GM12878 (cell line): Measurements from ENCODE around the gene STK40. TPM values are rescaled to one million over a fixed set of nuclear protein-coding genes. Genes with fewer than 3 reads are reported as not detected.

ENCODE experiments used
- ATF3 ChIP-seq: IDR thresholded peaks from 2 replicates; pipeline ENCODE4 v1.6.1; 2011; ENCODE audit warnings: low read depth, mild to moderate bottlenecking, low read length, moderate library complexity, borderline replicate concordance; ENCODE audit errors: extremely low read depth
- DPF2 ChIP-seq: fragments of 450-650 bp; IDR thresholded peaks from 2 replicates; pipeline ENCODE4 v1.6.1; 2017; ENCODE audit warnings: mild to moderate bottlenecking
- ETV6 ChIP-seq, 2 experiments: fragments of 450-650 bp in 1 of 2; IDR thresholded peaks in 1 of 2; conservative IDR thresholded peaks in 1 of 2; 2 replicates each; pipeline ENCODE4 v1.6.1; 2014; ENCODE audit warnings: antibody characterized with exemption in 1 of 2, borderline replicate concordance in 1 of 2, low read depth in 1 of 2, mild to moderate bottlenecking in 1 of 2, moderate library complexity in 1 of 2
- EZH2 ChIP-seq: IDR thresholded peaks from 2 replicates; pipeline ENCODE4 v1.6.1; 2012; ENCODE audit warnings: low read depth, mild to moderate bottlenecking, control low read depth, inconsistent platforms, low read length, borderline replicate concordance; ENCODE audit not compliant: control insufficient read depth
- FOXM1 ChIP-seq: IDR thresholded peaks from 2 replicates; pipeline ENCODE4 v1.6.1; 2012; ENCODE audit warnings: low read depth, mild to moderate bottlenecking, inconsistent platforms, low read length, moderate library complexity
- NR2C2 ChIP-seq: IDR thresholded peaks from 2 replicates; pipeline ENCODE4 v1.6.1; 2011; ENCODE audit warnings: borderline replicate concordance, low read depth; ENCODE audit not compliant: control insufficient read depth, insufficient read length
- POU2F2 ChIP-seq: IDR thresholded peaks from 3 replicates; pipeline ENCODE4 v1.6.1; 2011; ENCODE audit warnings: low read depth, mild to moderate bottlenecking, low read length, borderline replicate concordance
- RAD51 ChIP-seq: fragments of 450-650 bp; IDR thresholded peaks from 2 replicates; pipeline ENCODE4 v1.6.1; 2016; ENCODE audit warnings: moderate library complexity, mild to moderate bottlenecking, inconsistent platforms
- RELA ChIP-seq: fragments of 450-650 bp; IDR thresholded peaks from 2 replicates; pipeline ENCODE4 v1.8.0; 2014; ENCODE audit warnings: borderline replicate concordance; ENCODE audit not compliant: partially characterized antibody
- RFX5 ChIP-seq: IDR thresholded peaks from 2 replicates; pipeline ENCODE4 v1.6.1; 2011; ENCODE audit warnings: low read depth, low read length, improper control_type of control experiment
- SREBF1 ChIP-seq: IDR thresholded peaks from 2 replicates; pipeline ENCODE4 v1.6.1; 2012; ENCODE audit warnings: mild to moderate bottlenecking, low read length
- TCF12 ChIP-seq: IDR thresholded peaks from 2 replicates; pipeline ENCODE4 v1.6.1; 2011; ENCODE audit warnings: low read depth, mild to moderate bottlenecking, low read length
- TCF3 ChIP-seq: IDR thresholded peaks from 2 replicates; pipeline ENCODE4 v1.6.1; 2012; ENCODE audit warnings: low read depth, mild to moderate bottlenecking, low read length, borderline replicate concordance; ENCODE audit not compliant: insufficient read depth
- ZBED1 ChIP-seq: IDR thresholded peaks from 2 replicates; pipeline ENCODE4 v1.6.1; 2016; ENCODE audit warnings: borderline replicate concordance
- ZNF622 ChIP-seq: fragments of 450-650 bp; IDR thresholded peaks from 2 replicates; pipeline ENCODE4 v1.6.1; 2017; ENCODE audit warnings: mild to moderate bottlenecking, inconsistent platforms
- polyA plus RNA-seq, 11 experiments: library from polyadenylated mRNA; depleted of rRNA in 4 of 11; unstranded in 6 of 11; stranded (reverse) in 5 of 11; fragments of >200 nt; fragmentation: Nextera tagmentation in 4 of 11; fragmentation: Illumina TruSeq in 1 of 11; extraction: Ambion mirVana in 4 of 11; extraction: Trizol in 1 of 11; gene quantifications; 1 replicate in 1 of 11; 2 replicates in 10 of 11; pipeline versions ENCODE4 v1.2.1 to v1.2.3, GENCODE V29; 2011 to 2016; ENCODE audit warnings: inconsistent platforms in 2 of 11, missing spikeins in 2 of 11, low read depth in 1 of 11
- total RNA-seq, 4 experiments: library from RNA; depleted of rRNA in 3 of 4; stranded (reverse); fragments of >200 nt in 3 of 4; fragmentation: Illumina TruSeq in 1 of 4; extraction: Trizol in 1 of 4; gene quantifications; 2 replicates each; pipeline versions ENCODE4 v1.2.1 to v1.2.3, GENCODE V29; 2013 to 2021
- TF ChIP-seq, protein P1 (sequence below): IDR thresholded peaks from 2 replicates; pipeline ENCODE4 v1.6.1; 2011; ENCODE audit warnings: mild to moderate bottlenecking, low read depth, low read length, moderate library complexity; ENCODE audit not compliant: insufficient replicate concordance
- TF ChIP-seq, protein P2 (sequence below): IDR thresholded peaks from 2 replicates; pipeline ENCODE4 v1.6.1; 2012; ENCODE audit warnings: mild to moderate bottlenecking, low read depth, low read length
- TF ChIP-seq, protein P3 (sequence below): fragments of 450-650 bp; IDR thresholded peaks from 2 replicates; pipeline ENCODE4 v1.6.1; 2017; ENCODE audit warnings: mild to moderate bottlenecking, low read depth, inconsistent platforms; ENCODE audit not compliant: poor library complexity, severe bottlenecking

STK40 gene
- total and polyA plus RNA-seq, 10 of the 15 experiments (the other 5 are each of a cell fraction or from before 2014, with no cell fraction given), result 0.27 to 51.0 (median 29.5) TPM

GRCh38 chr1:36386265-36387140 is 779 bp upstream of the STK40 start (continued):
- TF ChIP-seq SREBF1 (no peak), TCF12 (no peak), DPF2 (peak; percentile 74), RFX5 (no peak), NR2C2 (no peak), ATF3 (no peak), ZNF622 (no peak), FOXM1 (no peak), ZBED1 (peak; percentile 51; the same call in 1 of the 2 replicates), EZH2 (no peak), TCF3 (no peak), ETV6 (conservative IDR thresholded peaks at IDR 0.05 in 1 of 2, IDR thresholded peaks at IDR 0.05 in 1 of 2; ENCODE audit: borderline replicate concordance in 1 of 2, low read depth in 1 of 2) (no peak; a peak in 1 of 4 replicates), RELA (no peak), POU2F2 (peak; percentile 75), RAD51 (no peak)
- TF ChIP-seq, protein P1, sequence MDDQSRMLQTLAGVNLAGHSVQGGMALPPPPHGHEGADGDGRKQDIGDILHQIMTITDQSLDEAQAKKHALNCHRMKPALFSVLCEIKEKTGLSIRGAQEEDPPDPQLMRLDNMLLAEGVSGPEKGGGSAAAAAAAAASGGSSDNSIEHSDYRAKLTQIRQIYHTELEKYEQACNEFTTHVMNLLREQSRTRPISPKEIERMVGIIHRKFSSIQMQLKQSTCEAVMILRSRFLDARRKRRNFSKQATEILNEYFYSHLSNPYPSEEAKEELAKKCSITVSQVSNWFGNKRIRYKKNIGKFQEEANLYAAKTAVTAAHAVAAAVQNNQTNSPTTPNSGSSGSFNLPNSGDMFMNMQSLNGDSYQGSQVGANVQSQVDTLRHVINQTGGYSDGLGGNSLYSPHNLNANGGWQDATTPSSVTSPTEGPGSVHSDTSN, result no peak
- TF ChIP-seq, protein P2, sequence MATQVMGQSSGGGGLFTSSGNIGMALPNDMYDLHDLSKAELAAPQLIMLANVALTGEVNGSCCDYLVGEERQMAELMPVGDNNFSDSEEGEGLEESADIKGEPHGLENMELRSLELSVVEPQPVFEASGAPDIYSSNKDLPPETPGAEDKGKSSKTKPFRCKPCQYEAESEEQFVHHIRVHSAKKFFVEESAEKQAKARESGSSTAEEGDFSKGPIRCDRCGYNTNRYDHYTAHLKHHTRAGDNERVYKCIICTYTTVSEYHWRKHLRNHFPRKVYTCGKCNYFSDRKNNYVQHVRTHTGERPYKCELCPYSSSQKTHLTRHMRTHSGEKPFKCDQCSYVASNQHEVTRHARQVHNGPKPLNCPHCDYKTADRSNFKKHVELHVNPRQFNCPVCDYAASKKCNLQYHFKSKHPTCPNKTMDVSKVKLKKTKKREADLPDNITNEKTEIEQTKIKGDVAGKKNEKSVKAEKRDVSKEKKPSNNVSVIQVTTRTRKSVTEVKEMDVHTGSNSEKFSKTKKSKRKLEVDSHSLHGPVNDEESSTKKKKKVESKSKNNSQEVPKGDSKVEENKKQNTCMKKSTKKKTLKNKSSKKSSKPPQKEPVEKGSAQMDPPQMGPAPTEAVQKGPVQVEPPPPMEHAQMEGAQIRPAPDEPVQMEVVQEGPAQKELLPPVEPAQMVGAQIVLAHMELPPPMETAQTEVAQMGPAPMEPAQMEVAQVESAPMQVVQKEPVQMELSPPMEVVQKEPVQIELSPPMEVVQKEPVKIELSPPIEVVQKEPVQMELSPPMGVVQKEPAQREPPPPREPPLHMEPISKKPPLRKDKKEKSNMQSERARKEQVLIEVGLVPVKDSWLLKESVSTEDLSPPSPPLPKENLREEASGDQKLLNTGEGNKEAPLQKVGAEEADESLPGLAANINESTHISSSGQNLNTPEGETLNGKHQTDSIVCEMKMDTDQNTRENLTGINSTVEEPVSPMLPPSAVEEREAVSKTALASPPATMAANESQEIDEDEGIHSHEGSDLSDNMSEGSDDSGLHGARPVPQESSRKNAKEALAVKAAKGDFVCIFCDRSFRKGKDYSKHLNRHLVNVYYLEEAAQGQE, result no peak
- TF ChIP-seq, protein P3, sequence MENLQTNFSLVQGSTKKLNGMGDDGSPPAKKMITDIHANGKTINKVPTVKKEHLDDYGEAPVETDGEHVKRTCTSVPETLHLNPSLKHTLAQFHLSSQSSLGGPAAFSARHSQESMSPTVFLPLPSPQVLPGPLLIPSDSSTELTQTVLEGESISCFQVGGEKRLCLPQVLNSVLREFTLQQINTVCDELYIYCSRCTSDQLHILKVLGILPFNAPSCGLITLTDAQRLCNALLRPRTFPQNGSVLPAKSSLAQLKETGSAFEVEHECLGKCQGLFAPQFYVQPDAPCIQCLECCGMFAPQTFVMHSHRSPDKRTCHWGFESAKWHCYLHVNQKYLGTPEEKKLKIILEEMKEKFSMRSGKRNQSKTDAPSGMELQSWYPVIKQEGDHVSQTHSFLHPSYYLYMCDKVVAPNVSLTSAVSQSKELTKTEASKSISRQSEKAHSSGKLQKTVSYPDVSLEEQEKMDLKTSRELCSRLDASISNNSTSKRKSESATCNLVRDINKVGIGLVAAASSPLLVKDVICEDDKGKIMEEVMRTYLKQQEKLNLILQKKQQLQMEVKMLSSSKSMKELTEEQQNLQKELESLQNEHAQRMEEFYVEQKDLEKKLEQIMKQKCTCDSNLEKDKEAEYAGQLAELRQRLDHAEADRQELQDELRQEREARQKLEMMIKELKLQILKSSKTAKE, result peak; percentile 68
